ENCODE results near the gene OR2A12.

Gene OR2A12

DNA sequence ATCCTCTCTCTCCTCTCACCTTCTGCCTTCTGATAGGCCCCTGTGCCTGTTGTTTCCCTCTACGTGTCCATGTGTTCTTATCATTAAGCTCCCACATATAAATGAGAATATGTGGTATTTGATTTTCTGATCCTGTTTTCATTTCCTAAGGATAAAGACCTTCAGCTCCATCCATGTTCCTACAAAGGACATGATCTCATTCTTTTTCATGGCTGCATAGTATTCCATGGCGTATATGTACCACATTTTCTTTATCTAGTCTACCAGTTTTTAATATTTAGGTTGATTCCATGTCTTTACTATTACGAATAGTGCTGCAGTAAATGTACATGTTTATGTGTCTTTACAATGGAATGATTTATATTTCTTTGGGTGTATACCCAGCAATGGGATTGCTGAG, 4.6 kb downstream of the OR2A12 start:
- TF ChIP-seq, protein P1, sequence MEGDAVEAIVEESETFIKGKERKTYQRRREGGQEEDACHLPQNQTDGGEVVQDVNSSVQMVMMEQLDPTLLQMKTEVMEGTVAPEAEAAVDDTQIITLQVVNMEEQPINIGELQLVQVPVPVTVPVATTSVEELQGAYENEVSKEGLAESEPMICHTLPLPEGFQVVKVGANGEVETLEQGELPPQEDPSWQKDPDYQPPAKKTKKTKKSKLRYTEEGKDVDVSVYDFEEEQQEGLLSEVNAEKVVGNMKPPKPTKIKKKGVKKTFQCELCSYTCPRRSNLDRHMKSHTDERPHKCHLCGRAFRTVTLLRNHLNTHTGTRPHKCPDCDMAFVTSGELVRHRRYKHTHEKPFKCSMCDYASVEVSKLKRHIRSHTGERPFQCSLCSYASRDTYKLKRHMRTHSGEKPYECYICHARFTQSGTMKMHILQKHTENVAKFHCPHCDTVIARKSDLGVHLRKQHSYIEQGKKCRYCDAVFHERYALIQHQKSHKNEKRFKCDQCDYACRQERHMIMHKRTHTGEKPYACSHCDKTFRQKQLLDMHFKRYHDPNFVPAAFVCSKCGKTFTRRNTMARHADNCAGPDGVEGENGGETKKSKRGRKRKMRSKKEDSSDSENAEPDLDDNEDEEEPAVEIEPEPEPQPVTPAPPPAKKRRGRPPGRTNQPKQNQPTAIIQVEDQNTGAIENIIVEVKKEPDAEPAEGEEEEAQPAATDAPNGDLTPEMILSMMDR (IDR thresholded peaks at IDR 0.05; ENCODE audit: insufficient read depth, missing control alignments), result no peak
- no peak for FAIRE-seq
- no peak for DNase-seq (ENCODE audit: insufficient read length, low spot score)

DNA sequence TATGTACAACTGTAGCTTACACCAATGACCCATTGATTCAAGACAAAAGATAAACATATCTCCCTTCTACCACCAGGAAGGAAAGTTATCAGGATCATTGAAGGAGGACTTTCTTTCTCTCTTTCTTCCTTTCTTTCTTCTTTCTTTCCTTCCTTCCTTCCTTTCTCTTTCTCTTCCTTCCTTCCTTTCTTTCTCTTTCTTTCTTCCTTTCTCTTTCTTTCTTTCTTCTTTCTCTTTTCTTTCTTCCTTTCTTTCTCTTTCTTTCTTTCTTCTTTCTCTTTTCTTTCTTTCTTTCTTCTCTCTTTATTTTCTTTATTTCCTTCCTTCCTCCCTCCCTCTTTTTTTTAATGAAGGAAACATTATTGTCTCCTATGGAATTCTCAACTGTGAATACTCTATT, 12.7 kb downstream of the OR2A12 start:
- DNase-seq (ENCODE audit: insufficient read length, low spot score) (no peak), FAIRE-seq (no peak)
- TF ChIP-seq, protein P1 (IDR thresholded peaks at IDR 0.05; ENCODE audit: insufficient read depth, missing control alignments), result no peak

DNA sequence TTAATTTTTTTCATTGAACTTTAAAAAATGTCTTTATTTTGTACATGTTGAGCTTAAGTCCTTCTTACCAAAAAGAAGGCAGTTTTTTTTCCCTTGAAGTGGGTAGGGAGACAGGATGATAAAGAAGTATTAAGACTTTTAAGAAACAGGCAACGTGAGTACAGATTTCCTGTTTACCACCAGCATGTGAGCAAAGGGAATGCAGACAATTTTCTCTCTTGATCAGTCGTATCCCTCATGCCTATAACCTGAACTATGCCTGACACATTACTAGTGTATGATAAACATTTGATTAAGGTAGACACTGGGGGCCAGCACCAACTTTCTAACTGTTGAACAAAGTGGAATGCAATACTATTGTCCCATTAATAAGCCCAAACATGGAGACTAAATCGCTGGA, 14.5 kb downstream of the OR2A12 start:
- TF ChIP-seq, protein P1 (IDR thresholded peaks at IDR 0.05; ENCODE audit: insufficient read depth, missing control alignments), result no peak
- no peak for FAIRE-seq
- no peak for DNase-seq (ENCODE audit: insufficient read length, low spot score)

DNA sequence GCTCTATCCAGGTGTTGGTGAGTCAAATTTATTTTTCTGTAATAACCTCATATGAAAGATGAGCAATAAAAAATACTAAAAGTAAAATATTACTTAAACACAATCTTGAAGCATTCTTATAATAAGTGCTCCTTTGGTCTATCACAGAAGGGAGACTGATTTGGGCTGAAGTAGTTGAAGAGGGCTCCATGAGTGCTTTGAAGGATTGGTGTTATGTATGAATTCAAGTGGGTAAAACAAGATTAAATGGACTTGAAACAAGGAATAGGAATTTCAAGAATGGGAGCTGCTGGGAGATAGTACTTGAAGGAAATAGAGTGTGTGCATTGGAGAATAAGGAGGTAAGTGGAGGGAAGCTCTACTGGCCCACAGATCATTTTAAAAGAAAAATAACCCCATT, 16.0 kb downstream of the OR2A12 start:
- TF ChIP-seq, protein P1 (IDR thresholded peaks at IDR 0.05; ENCODE audit: insufficient read depth, missing control alignments), result no peak
- FAIRE-seq, result no peak
- no peak for DNase-seq (ENCODE audit: insufficient read length, low spot score)

DNA sequence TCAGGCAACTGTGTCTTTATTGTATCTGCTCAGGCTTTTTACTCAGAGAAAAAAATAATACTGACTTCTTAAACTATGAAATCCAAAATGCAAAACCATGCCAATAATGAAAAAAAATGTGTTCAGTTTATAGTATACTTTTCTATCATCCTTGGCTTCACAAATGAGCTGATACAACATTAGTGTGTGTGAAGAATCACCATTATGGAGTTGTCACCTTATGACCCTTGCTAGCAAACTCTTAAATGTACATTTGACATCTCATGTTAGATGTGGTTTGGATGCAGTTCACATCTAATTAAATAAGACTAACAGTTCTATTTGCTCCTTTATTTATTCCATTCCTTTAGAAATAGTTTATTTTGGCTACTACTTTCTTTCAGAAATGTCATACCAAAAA, 19.1 kb downstream of the OR2A12 start:
- DNase-seq (ENCODE audit: insufficient read length, low spot score) (no peak), FAIRE-seq (no peak)
- TF ChIP-seq, protein P1 (IDR thresholded peaks at IDR 0.05; ENCODE audit: insufficient read depth, missing control alignments), result no peak

DNA sequence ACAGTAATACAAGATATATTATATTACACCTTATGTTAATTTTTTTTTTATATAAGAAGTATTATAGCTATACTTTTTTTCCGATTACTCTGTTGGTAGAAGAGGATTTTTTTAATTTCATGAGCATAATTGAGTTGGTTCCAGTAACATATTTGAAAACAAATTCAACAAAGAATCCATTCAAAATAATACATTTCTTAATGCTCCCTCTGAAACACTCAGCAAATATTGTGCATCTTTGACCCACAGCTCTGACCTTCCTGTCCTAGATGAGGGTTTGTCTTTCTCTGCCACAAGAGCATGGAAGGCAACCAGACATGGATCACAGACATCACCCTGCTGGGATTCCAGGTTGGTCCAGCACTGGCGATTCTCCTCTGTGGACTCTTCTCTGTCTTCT, 23.2 kb downstream of the OR2A12 start, which contains the start of gene OR2A2:
Gene OR2A2, plus strand, starts transcription at position 301 of the 400 bp plus-strand sequence. Its CDS starts 0 bp downstream, at position 301.
- TF ChIP-seq, protein P1 (IDR thresholded peaks at IDR 0.05; ENCODE audit: insufficient read depth, missing control alignments), result no peak
- FAIRE-seq (no peak), DNase-seq (ENCODE audit: insufficient read length, low spot score) (no peak)

DNA sequence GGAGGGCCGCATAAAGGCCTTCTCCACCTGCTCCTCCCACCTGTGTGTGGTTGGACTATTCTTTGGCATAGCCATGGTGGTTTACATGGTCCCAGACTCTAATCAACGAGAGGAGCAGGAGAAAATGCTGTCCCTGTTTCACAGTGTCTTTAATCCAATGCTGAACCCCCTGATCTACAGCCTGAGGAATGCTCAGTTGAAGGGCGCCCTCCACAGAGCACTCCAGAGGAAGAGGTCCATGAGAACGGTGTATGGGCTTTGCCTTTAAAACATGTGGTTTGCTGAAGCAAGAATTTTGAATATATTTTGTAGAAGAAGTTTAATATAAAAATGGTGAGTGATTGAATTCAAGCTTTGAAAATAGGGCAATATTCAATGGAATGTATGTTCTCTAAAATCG, 24.2 kb downstream of the OR2A12 start:
- DNase-seq (ENCODE audit: insufficient read length, low spot score) (no peak), FAIRE-seq (no peak)
- TF ChIP-seq, protein P1 (IDR thresholded peaks at IDR 0.05; ENCODE audit: insufficient read depth, missing control alignments), result no peak
